ENCODE data around the gene KIAA0040.
A peak's percentile ranks its signal among the peaks of the same experiment; 100 is the strongest.

Gene KIAA0040

GRCh38 chr1:175200678-175201521, 8.3 kb upstream of the KIAA0040 start:
- DNase-seq (ENCODE audit: low read depth in 2 of 2): no peak

- DNase-seq (ENCODE audit: low read depth in 2 of 2): no peak
These were observed 5.8 kb upstream of the KIAA0040 start for GRCh38 chr1:175198332-175198731.

GRCh38 chr1:175197531-175197930, 5.0 kb upstream of the KIAA0040 start:
- DNase-seq (ENCODE audit: low read depth in 2 of 2): no peak

- DNase-seq (ENCODE audit: low read depth in 2 of 2): no peak
These were observed 3.2 kb upstream of the KIAA0040 start for GRCh38 chr1:175195798-175196197.

- no peak for DNase-seq (ENCODE audit: low read depth in 2 of 2)
These were observed 2.7 kb upstream of the KIAA0040 start for GRCh38 chr1:175195281-175195680.

GRCh38 chr1:175193527-175193910, 943 bp upstream of the KIAA0040 start:
- DNase-seq (ENCODE audit: low read depth in 2 of 2): no peak

- DNase-seq (ENCODE audit: low read depth in 2 of 2): no peak
These were observed 406 bp downstream of the KIAA0040 start for GRCh38 chr1:175192111-175192629.

GRCh38 chr1:175191659-175192058, 917 bp downstream of the KIAA0040 start:
- no peak for DNase-seq (ENCODE audit: low read depth in 2 of 2)

GRCh38 chr1:175188936-175189335, 3.6 kb downstream of the KIAA0040 start:
- peak in 1 of 2 donors; percentile 35 for DNase-seq (ENCODE audit: low read depth in 2 of 2)

- DNase-seq (ENCODE audit: low read depth in 2 of 2): no peak
These were observed 6.0 kb downstream of the KIAA0040 start for GRCh38 chr1:175186433-175187160.

GRCh38 chr1:175185903-175186302, 6.7 kb downstream of the KIAA0040 start:
- no peak for DNase-seq (ENCODE audit: low read depth in 2 of 2)

- DNase-seq (ENCODE audit: low read depth in 2 of 2): no peak
These were observed 9.0 kb downstream of the KIAA0040 start for GRCh38 chr1:175183586-175183985.

GRCh38 chr1:175182201-175182746, 10.3 kb downstream of the KIAA0040 start:
- DNase-seq (ENCODE audit: low read depth in 2 of 2): no peak

- no peak for DNase-seq (ENCODE audit: low read depth in 2 of 2)
These were observed 12.6 kb downstream of the KIAA0040 start for GRCh38 chr1:175179837-175180590.

GRCh38 chr1:175178456-175178855, 14.1 kb downstream of the KIAA0040 start:
- DNase-seq (ENCODE audit: low read depth in 2 of 2): no peak

GRCh38 chr1:175178056-175178455, 14.5 kb downstream of the KIAA0040 start:
- DNase-seq (ENCODE audit: low read depth in 2 of 2): no peak

GRCh38 chr1:175176246-175176645, 16.3 kb downstream of the KIAA0040 start:
- no peak for DNase-seq (ENCODE audit: low read depth in 2 of 2)

GRCh38 chr1:175174309-175175102, 18.1 kb downstream of the KIAA0040 start:
- no peak for DNase-seq (ENCODE audit: low read depth in 2 of 2)

- DNase-seq (ENCODE audit: low read depth in 2 of 2): no peak
These were observed 19.0 kb downstream of the KIAA0040 start for GRCh38 chr1:175173531-175173930.

- no peak for DNase-seq (ENCODE audit: low read depth in 2 of 2)
These were observed 20.1 kb downstream of the KIAA0040 start for GRCh38 chr1:175172503-175172902.
